Loucy (cell line): Measurements from ENCODE around the gene RUNX2.

Source experiments
- H2AFZ ChIP-seq: fragments of 200-600 bp; sonication (generic); 2 replicates; pipeline ENCODE4 v1.6.0; 2016; ENCODE audit warnings: antibody characterized with exemption, mild to moderate bottlenecking, low read length, moderate library complexity
- H3F3A ChIP-seq: fragments of 200-600 bp; 2 replicates; pipeline ENCODE4 v1.6.0; 2016; ENCODE audit warnings: antibody characterized with exemption, low read depth, mild to moderate bottlenecking
- H3K27me3 ChIP-seq: fragments of 200-600 bp; sonication (generic); 2 replicates; pipeline ENCODE4 v1.6.1; 2014; ENCODE audit warnings: low read length, mild to moderate bottlenecking; ENCODE audit not compliant: insufficient read depth, poor library complexity, severe bottlenecking
- H3K36me3 ChIP-seq: fragments of 200-600 bp; sonication (generic); 2 replicates; pipeline ENCODE4 v1.6.1; 2016; ENCODE audit warnings: low read length; ENCODE audit not compliant: insufficient read depth
- H3K4me1 ChIP-seq: fragments of 200-600 bp; sonication (generic); 2 replicates; pipeline ENCODE4 v1.5.1; 2014; ENCODE audit warnings: low read length, mild to moderate bottlenecking; ENCODE audit not compliant: insufficient read depth, poor library complexity, severe bottlenecking
- H3K4me2 ChIP-seq: fragments of 200-600 bp; sonication (generic); 2 replicates; pipeline ENCODE4 v1.6.0; 2014; ENCODE audit warnings: antibody characterized with exemption, low read length, low read depth, mild to moderate bottlenecking; ENCODE audit not compliant: poor library complexity, severe bottlenecking
- H3K4me3 ChIP-seq: fragments of 200-600 bp; sonication (generic); 2 replicates; pipeline ENCODE4 v1.5.1; 2014; ENCODE audit warnings: low read length, mild to moderate bottlenecking, mixed read lengths; ENCODE audit not compliant: poor library complexity, severe bottlenecking
- H3K79me2 ChIP-seq: fragments of 200-600 bp; sonication (generic); 2 replicates; pipeline ENCODE4 v1.6.1; 2014; ENCODE audit warnings: low read length; ENCODE audit not compliant: insufficient read depth
- H3K9ac ChIP-seq: fragments of 200-600 bp; sonication (generic); 2 replicates; pipeline ENCODE4 v1.6.0; 2014; ENCODE audit warnings: mild to moderate bottlenecking, low read depth, low read length, moderate library complexity; ENCODE audit not compliant: poor library complexity, severe bottlenecking
- H3K9me2 ChIP-seq: fragments of 200-600 bp; sonication (generic); replicated peaks from 2 replicates; pipeline ENCODE4 v1.6.1; 2016; ENCODE audit warnings: low read depth, low read length, mixed read lengths
- H3K9me3 ChIP-seq: fragments of 200-600 bp; sonication (generic); 2 replicates; pipeline ENCODE4 v1.6.1; 2014; ENCODE audit warnings: mild to moderate bottlenecking, antibody characterized with exemption, low read length, low read depth; ENCODE audit not compliant: insufficient read depth
- H4K20me1 ChIP-seq: fragments of 200-600 bp; sonication (generic); 2 replicates; pipeline ENCODE4 v1.6.0; 2014; ENCODE audit warnings: antibody characterized with exemption, low read length, mild to moderate bottlenecking; ENCODE audit not compliant: insufficient read depth, poor library complexity, severe bottlenecking
- EZH2phosphoT487 ChIP-seq: fragments of 200-600 bp; IDR thresholded peaks from 2 replicates; pipeline ENCODE4 v1.6.1; 2018; ENCODE audit warnings: antibody characterized with exemption, mild to moderate bottlenecking, moderate library complexity, borderline replicate concordance
- TF ChIP-seq, protein P1 (sequence below): fragments of 200-600 bp; sonication (generic); conservative IDR thresholded peaks from 2 replicates; pipeline ENCODE4 v1.5.1; 2014; ENCODE audit warnings: mild to moderate bottlenecking, antibody characterized with exemption, low read length

RUNX2 gene

GRCh38 chr6:45648262-45648620 is 320.1 kb downstream of the RUNX2 start:
- Histone ChIP-seq H2AFZ (peak overlapping the region; percentile 90; the same call in 1 of the 2 replicates), H3K36me3 (no peaks in the 10 kb centered on the region), H3K79me2 (no peaks in the 10 kb centered on the region), H3K4me2 (no peak overlapping the region), H4K20me1 (no peaks in the 10 kb centered on the region), H3K9me2 (no peaks in the 10 kb centered on the region), H3K4me1 (peaks cover 16% of the 10 kb centered on the region), H3K27me3 (no peaks in the 10 kb centered on the region), H3F3A (no peaks in the 10 kb centered on the region), H3K4me3 (no peak overlapping the region), H3K9ac (no peak overlapping the region), H3K9me3 (no peaks in the 10 kb centered on the region)
- TF ChIP-seq EZH2phosphoT487 = no peak
- TF ChIP-seq, protein P1, sequence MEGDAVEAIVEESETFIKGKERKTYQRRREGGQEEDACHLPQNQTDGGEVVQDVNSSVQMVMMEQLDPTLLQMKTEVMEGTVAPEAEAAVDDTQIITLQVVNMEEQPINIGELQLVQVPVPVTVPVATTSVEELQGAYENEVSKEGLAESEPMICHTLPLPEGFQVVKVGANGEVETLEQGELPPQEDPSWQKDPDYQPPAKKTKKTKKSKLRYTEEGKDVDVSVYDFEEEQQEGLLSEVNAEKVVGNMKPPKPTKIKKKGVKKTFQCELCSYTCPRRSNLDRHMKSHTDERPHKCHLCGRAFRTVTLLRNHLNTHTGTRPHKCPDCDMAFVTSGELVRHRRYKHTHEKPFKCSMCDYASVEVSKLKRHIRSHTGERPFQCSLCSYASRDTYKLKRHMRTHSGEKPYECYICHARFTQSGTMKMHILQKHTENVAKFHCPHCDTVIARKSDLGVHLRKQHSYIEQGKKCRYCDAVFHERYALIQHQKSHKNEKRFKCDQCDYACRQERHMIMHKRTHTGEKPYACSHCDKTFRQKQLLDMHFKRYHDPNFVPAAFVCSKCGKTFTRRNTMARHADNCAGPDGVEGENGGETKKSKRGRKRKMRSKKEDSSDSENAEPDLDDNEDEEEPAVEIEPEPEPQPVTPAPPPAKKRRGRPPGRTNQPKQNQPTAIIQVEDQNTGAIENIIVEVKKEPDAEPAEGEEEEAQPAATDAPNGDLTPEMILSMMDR = no peak

DNA sequence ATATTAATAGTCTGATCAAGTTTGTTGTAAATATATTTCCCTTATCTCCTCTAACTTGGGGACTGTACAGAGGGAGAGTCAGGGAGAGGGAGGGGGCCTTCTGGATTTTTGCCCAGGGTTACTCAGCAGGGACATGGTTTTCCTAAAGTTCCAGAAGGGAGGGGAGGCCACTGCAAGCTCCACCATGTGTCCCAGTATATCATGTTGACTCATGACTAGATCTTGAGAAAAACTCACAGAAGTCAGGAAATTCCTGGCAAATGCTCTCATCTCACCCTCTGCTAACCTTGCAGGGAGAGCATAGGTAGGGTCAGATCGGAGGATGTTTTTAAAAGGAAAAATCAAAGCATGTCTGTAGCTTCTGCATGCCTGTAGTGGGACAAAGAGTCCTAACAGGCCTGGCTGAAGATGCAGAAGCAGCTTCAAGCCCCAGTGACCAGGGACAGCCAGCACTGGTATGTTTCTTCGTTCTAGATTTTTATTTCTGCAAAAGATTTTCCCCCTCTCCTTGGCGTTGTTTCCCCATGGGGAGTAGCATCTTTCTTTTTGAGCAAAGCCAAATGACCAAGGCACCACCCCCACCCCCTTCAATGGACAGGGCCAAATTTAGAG is 322.5 kb downstream of the RUNX2 start:
- TF ChIP-seq EZH2phosphoT487 = no peak
- TF ChIP-seq, protein P1 = no peak
- H2AFZ ChIP-seq = no peak overlapping the region
- no peaks in the 10 kb centered on the region for H3K9me2 ChIP-seq
- no peaks in the 10 kb centered on the region for H3K27me3 ChIP-seq
- H4K20me1 ChIP-seq = no peaks in the 10 kb centered on the region
- no peaks in the 10 kb centered on the region for H3K9me3 ChIP-seq
- peaks cover 25% of the 10 kb centered on the region for H3K4me1 ChIP-seq
- no peaks in the 10 kb centered on the region for H3F3A ChIP-seq
- H3K4me2 ChIP-seq = no peak overlapping the region
- no peaks in the 10 kb centered on the region for H3K79me2 ChIP-seq
- H3K9ac ChIP-seq = no peak overlapping the region
- H3K4me3 ChIP-seq = no peak overlapping the region
- no peaks in the 10 kb centered on the region for H3K36me3 ChIP-seq

DNA sequence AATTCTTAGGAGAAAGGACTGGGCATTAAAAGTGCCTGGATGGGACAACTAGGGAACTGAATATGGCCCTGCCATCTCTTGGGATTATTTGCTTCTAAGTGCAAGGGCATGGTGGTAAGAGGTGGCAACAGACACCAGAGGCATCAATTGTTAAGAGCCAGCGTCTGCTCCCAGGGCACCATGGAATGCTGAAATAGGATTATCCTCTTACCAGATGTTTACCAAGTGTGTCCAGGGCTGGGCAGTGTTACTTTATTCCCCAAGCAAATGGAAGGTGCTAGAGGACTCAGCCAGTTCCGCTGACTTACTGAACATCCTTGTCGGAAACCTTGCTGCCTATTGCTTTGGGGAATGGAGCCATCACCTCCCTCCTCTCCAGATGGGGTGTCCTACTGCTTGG is 323.2 kb downstream of the RUNX2 start:
- Histone ChIP-seq H3K4me1 (peaks cover 25% of the 10 kb centered on the region), H3K9me2 (no peaks in the 10 kb centered on the region), H3K79me2 (no peaks in the 10 kb centered on the region), H3K27me3 (no peaks in the 10 kb centered on the region), H3K9ac (no peak overlapping the region), H3K36me3 (no peaks in the 10 kb centered on the region), H3K4me2 (no peak overlapping the region), H3F3A (no peaks in the 10 kb centered on the region), H4K20me1 (no peaks in the 10 kb centered on the region), H3K9me3 (no peaks in the 10 kb centered on the region), H2AFZ (no peak overlapping the region), H3K4me3 (no peak overlapping the region)
- TF ChIP-seq, protein P1 = no peak
- TF ChIP-seq EZH2phosphoT487 = no peak
